ENCODE results near the gene OR10G2. TPM values are rescaled to one million over a fixed set of nuclear protein-coding genes. Genes with fewer than 3 reads are reported as not detected.
"Not testable (repeated sequence)": the region's sequence is repeated elsewhere in the genome, so short reads cannot be mapped to it uniquely, and the experiment has no call there.

Gene OR10G2
- total RNA-seq, 2 experiments from 2014 or later: not detected

- Mint-ChIP-seq H3K4me1 (ENCODE audit: low read depth) (no peaks in the 10 kb centered on the region), H3K36me3 (ENCODE audit: low read depth) (no peaks in the 10 kb centered on the region), H3K27me3 (peaks cover 24% of the 10 kb centered on the region), H3K27ac (no peak overlapping the region), H3K4me3 (no peak overlapping the region), H3K9me3 (no peaks in the 10 kb centered on the region)
- CTCF ChIA-PET: no interaction called here
- POLR2A ChIA-PET: no interaction called here
- no peak for TF ChIP-seq CTCF (IDR thresholded peaks at IDR 0.05)
- intact Hi-C loops (cut with micrococcal nuclease): no loop called here
- ATAC-seq (no peak), DNase-seq (no peak)
These were observed 22.4 kb downstream of the OR10G2 start for GRCh38 chr14:21612324-21612723.

- H3K36me3 Mint-ChIP-seq (ENCODE audit: low read depth); H3K4me1 Mint-ChIP-seq (ENCODE audit: low read depth); POLR2A ChIA-PET; H3K27me3 Mint-ChIP-seq; H3K9me3 Mint-ChIP-seq; H3K4me3 Mint-ChIP-seq; ATAC-seq; intact Hi-C loops (cut with micrococcal nuclease); CTCF ChIA-PET; H3K27ac Mint-ChIP-seq; DNase-seq: not testable (repeated sequence)
These were observed 32.6 kb downstream of the OR10G2 start for GRCh38 chr14:21602181-21602580.

GRCh38 chr14:21589317-21589716 lies 45.4 kb downstream of the OR10G2 start:
- H3K4me1 Mint-ChIP-seq (ENCODE audit: low read depth): no peaks in the 10 kb centered on the region

More at GRCh38 chr14:21589317-21589716, 45.4 kb downstream of the OR10G2 start:
- no peak for TF ChIP-seq CTCF (IDR thresholded peaks at IDR 0.05)
- Mint-ChIP-seq H3K27ac (no peak overlapping the region), H3K4me3 (no peak overlapping the region), H3K36me3 (ENCODE audit: low read depth) (peaks cover 1% of the 10 kb centered on the region), H3K27me3 (peaks cover 16% of the 10 kb centered on the region), H3K9me3 (peaks cover 17% of the 10 kb centered on the region)
- ChIA-PET CTCF (no interaction called here), POLR2A (no interaction called here)
- DNase-seq (no peak), ATAC-seq (no peak)
- intact Hi-C loops (cut with micrococcal nuclease): no loop called here

Other genes with a start within 250 kb of the OR10G2 start
- 10 to 100 TPM; 82.3 to 85.3 TPM for gene CHD8, start 178.8 kb downstream of the OR10G2 start, total RNA-seq
- 10 to 100 TPM; 18.2 to 19.8 TPM for gene RAB2B, start 158.0 kb downstream of the OR10G2 start, total RNA-seq
- gene TOX4, start 157.7 kb downstream of the OR10G2 start, total RNA-seq: 10 to 100 TPM; 65.2 to 65.8 TPM
- 10 to 100 TPM; 66.7 to 70.8 TPM for gene METTL3, start 123.6 kb downstream of the OR10G2 start, total RNA-seq
- gene SALL2, start 108.6 kb downstream of the OR10G2 start, total RNA-seq: 1 to 10 TPM; 2.9 to 3.5 TPM
- gene OR10G3, start 54.9 kb downstream of the OR10G2 start, total RNA-seq: not detected
- gene OR4E2, start 18.9 kb upstream of the OR10G2 start, total RNA-seq: not detected
- not detected for gene OR4E1, start 38.9 kb upstream of the OR10G2 start, total RNA-seq

All from activated CD8-positive, alpha-beta T cell treated with anti-CD3 and anti-CD28 coated beads for 36 hours (primary cell).